SKM-1 treated with dmso at 0.1 percent for 144 hours (cell line): Measurements from ENCODE around the gene ELK3.
"Not testable (repeated sequence)": the region's sequence is repeated elsewhere in the genome, so short reads cannot be mapped to it uniquely, and the experiment has no call there.

ENCODE experiments used
- DNase-seq: peaks from one replicate; lab custom pipeline; 2025; ENCODE audit not compliant: unreplicated experiment; lab: John Stamatoyannopoulos, UW

Gene ELK3

DNA sequence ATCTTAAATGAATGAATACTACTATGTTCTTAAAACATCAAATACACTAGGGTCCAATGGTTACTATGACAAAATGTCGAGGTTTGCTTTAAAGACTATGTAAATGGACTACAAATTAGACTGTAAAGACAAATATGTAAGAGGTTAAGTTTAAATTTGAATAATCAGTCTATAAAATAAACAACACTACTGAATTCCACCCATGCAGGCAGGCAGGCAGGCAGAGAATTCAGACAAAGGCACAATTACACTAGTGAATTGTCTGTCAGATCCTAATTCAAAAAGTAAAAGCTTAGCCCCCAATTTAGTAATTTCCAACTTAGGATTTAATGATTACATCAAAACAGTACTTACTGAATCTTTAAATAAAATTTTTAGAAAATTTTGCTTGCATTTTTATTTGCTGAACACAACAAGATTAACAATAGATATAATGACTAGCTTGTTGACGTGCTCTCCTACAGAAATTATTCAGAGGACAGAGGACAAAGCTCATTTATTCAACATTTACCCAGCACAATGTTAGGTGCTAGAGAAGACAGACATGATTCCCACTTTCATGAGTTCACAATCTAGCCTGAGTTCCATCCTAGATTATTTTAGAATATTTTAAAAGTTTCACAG is 108.6 kb downstream of the ELK3 start:
- DNase-seq: no peak

DNA sequence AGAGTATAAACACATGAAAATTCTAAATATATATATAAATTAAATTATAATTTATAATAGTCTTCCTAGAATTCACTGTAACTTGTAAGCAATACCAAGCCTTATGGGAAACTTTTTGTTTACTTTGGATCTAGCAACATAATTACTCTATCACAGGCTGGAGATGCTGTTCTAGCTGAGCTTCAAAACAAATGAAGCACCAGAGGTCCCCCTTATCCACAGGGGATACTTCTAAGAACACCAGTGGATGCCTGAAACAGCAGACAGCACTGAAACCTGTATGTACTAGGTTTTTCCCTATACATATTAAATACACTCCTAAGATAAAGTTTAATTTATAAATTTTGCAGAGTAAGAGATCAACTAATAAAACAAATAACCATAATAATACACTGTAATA is 109.5 kb downstream of the ELK3 start:
- no peak for DNase-seq

DNA sequence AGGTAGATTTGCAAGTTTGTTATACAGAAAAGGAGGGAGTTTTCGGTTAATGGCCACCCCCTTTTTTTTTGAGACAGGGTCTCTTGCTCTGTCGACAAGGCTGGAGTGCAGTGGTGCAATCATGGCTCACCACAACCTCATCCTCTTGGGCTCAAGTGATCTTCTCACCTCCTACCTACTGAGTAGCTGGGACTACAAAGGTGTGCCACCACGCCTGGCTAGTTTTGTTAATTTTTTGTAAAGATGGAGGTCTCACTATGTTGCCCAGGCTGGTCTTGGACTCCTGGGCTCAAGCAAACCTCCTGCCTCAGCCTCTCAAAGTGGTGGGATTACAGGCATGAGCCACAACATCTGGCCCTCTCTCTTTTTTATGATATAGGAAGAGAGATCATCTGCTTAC is 111.5 kb downstream of the ELK3 start:
- DNase-seq: no peak

DNA sequence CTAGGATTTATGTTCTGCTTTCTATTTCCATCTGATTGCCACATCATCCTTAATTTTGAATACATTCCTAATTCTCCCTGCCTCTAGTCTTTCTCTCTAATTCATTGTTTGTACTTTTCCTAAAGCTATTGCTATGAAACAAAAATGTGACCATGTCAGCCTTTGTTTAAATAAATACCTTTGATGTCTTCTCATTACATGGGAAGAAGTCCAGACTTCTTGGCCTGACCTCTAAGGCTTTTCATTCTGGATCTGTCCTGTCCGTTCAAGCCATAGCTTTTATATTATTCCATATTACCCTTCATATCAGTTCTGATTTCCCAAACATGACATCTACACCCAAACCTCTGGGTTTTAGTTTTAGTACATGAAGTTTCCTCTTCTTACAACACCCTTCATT is 114.7 kb downstream of the ELK3 start:
- DNase-seq: no peak

DNA sequence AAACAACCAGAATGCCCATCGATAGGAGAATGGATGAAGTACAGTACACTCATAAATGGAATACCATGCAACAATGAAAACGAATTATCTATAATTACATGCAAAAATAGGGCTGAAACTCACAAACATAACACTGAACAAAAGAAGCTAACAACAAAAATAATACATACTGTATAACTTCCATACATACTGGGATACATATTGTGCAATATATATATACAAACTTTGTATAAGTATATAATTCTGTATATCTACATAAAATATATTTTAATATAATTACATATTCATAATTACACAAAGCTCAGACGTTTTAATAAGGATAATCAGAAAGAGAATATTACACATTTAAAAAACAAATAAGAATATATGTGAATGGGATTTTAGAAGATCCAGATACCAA is 115.9 kb downstream of the ELK3 start:
- DNase-seq: no peak

DNA sequence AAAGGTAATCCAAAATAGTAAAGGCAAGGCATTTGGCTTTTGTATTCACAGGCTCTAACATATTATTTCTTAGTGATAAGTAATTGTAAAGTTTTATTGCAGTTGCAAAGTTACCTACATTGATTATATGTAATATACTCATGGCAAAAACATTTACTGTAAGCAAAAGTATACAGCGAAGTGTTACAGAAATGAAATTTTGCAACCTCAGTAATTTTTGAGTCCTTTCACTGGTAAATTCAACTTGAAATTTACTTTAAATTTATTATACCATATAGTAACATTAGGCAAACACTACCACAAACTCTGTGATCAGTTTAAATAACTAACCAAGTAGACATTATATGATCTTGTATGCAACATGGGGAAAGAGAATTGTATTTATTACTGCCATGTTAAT is 117.0 kb downstream of the ELK3 start:
- no peak for DNase-seq

DNA sequence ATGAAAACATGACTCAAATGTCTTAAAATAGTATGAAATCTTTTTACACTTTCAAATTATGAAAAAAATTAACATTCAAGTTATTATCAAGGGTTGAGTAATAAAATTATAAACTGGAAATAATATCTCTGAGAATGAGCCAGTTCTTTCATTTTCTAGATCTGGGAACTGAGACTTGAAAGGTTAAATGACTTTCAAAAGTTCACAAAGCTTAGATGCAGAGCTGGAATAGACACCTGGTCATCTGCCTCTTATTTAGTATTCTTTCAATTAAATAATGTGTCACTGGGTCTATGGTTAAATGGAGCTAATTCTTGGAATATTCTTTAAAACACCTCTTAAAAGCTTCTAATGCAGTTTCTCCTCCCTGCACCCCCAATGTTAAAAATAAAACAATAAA is 119.4 kb downstream of the ELK3 start:
- no peak for DNase-seq

DNA sequence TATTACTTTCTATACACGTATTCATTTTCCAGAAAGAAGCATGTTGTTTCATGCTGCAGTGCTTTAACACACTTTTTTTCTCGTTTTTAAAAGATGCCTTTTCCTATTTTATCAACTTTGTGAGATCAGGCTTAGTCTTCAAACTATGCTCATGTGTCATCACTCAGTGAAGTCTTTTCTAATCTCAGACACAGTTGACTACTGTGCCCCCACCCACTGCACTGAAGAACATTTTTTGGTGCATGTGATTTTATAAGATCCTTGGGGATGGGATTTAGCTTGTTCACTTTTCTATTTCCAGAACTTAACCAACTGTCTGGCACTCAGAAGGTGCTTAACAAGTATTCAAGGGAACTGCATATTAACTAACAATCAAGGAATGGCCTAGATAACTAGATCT is 120.5 kb downstream of the ELK3 start:
- DNase-seq: no peak

DNA sequence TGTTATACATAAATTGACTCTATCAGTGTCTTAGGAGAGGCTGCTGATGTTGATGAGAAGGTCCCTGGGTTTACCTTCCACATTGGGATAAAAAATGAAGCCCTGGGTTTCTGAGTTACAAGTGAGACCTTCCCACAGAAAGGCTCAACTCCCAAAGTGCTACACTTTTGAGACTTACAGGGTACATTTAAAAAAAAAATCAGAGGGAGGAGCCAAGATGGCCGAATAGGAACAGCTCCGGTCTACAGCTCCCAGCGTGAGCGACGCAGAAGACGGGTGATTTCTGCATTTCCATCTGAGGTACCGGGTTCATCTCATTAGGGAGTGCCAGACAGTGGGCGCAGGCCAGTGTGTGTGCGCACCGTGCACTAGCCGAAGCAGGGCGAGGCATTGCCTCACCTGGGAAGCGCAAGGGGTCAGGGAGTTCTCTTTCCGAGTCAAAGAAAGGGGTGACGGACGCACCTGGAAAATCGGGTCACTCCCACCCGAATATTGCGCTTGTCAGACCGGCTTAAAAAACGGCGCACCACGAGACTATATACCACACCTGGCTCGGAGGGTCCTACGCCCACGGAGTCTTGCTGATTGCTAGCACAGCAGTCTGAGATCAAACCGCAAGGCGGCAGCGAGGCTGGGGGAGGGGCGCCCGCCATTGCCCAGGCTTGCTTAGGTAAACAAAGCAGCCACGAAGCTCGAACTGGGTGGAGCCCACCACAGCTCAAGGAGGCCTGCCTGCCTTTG is 121.7 kb downstream of the ELK3 start:
- not testable (repeated sequence) for DNase-seq

DNA sequence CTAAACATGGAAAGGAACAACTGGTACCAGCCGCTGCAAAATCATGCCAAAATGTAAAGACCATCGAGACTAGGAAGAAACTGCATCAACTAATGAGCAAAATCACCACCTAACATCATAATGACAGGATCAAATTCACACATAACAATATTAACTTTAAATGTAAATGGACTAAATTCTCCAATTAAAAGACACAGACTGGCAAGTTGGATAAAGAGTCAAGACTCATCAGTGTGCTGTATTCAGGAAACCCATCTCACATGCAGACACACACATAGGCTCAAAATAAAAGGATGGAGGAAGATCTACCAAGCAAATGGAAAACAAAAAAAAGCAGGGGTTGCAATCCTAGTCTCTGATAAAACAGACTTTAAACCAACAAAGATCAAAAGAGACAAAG is 123.6 kb downstream of the ELK3 start:
- not testable (repeated sequence) for DNase-seq
